SK-N-SH treated with all-trans-retinoic acid at 6 μM for 48 hours (cell line): Measurements from ENCODE around the gene GPR31.

Experiments used
- ATAC-seq: fragments of 200-7000 bp; cut with Tn5 transposase; 3 replicates; pipeline ENCODE4 v1.9.1; 2020; ENCODE audit warnings: mild to moderate bottlenecking, moderate library complexity
- ARNTL ChIP-seq: fragments of 450-650 bp; formaldehyde crosslinking; IDR thresholded peaks from 2 replicates; pipeline ENCODE4 v1.5.0; 2020; ENCODE audit warnings: low read depth, mild to moderate bottlenecking, moderate library complexity, borderline replicate concordance
- BACH2 ChIP-seq: fragments of 250-450 bp; sonication (Bioruptor Pico); IDR thresholded peaks from 2 replicates; pipeline ENCODE4 v1.9.0; 2021; ENCODE audit warnings: mild to moderate bottlenecking, borderline replicate concordance
- CREB5 ChIP-seq: fragments of 250-450 bp; sonication (Bioruptor Pico); IDR thresholded peaks from 2 replicates; pipeline ENCODE4 v1.5.1; 2020; ENCODE audit warnings: low read depth, mild to moderate bottlenecking, moderate library complexity
- CSDC2 ChIP-seq: fragments of 250-450 bp; sonication (Bioruptor Pico); IDR thresholded peaks from 2 replicates; pipeline ENCODE4 v1.5.0; 2020; ENCODE audit warnings: mild to moderate bottlenecking, moderate library complexity
- CSRNP3 ChIP-seq: fragments of 250-450 bp; sonication (Bioruptor Pico); IDR thresholded peaks from 2 replicates; pipeline ENCODE4 v1.5.1; 2021; ENCODE audit warnings: mild to moderate bottlenecking, moderate library complexity
- ESRRG ChIP-seq: fragments of 250-450 bp; sonication (Bioruptor Pico); IDR thresholded peaks from 2 replicates; pipeline ENCODE4 v1.6.1; 2021; ENCODE audit warnings: mild to moderate bottlenecking
- ISL1 ChIP-seq: fragments of 250-450 bp; sonication (Bioruptor Pico); IDR thresholded peaks from 2 replicates; pipeline ENCODE4 v2.1.2; 2022; ENCODE audit warnings: mild to moderate bottlenecking, moderate library complexity
- OSR1 ChIP-seq: fragments of 250-450 bp; sonication (Bioruptor Pico); IDR thresholded peaks from 2 replicates; pipeline ENCODE4 v1.8.0; 2022; ENCODE audit warnings: moderate library complexity, mild to moderate bottlenecking, inconsistent platforms
- PATZ1 ChIP-seq: fragments of 250-450 bp; sonication (Bioruptor Pico); IDR thresholded peaks from 2 replicates; pipeline ENCODE4 v1.8.0; 2020; ENCODE audit warnings: mild to moderate bottlenecking, moderate library complexity, borderline replicate concordance
- POU6F1 ChIP-seq: fragments of 250-450 bp; sonication (Bioruptor Pico); IDR thresholded peaks from 2 replicates; pipeline ENCODE4 v1.8.0; 2021; ENCODE audit warnings: low read depth, mild to moderate bottlenecking, moderate library complexity, borderline replicate concordance
- PPARA ChIP-seq: fragments of 250-450 bp; sonication (Bioruptor Pico); IDR thresholded peaks from 2 replicates; pipeline ENCODE4 v1.5.0; 2020; ENCODE audit warnings: mild to moderate bottlenecking, borderline replicate concordance
- RARB ChIP-seq: fragments of 250-450 bp; sonication (Bioruptor Pico); IDR thresholded peaks from 2 replicates; pipeline ENCODE4 v1.8.0; 2021; ENCODE audit warnings: mild to moderate bottlenecking, moderate library complexity
- SNAI2 ChIP-seq: fragments of 250-450 bp; sonication (Bioruptor Pico); IDR thresholded peaks from 2 replicates; pipeline ENCODE4 v1.5.0; 2020; ENCODE audit warnings: mild to moderate bottlenecking, moderate library complexity
- TCF4 ChIP-seq: fragments of 250-450 bp; sonication (Bioruptor Pico); IDR thresholded peaks from 2 replicates; pipeline ENCODE4 v1.8.0; 2021; ENCODE audit warnings: mild to moderate bottlenecking, moderate library complexity, borderline replicate concordance
- TOX ChIP-seq: fragments of 250-450 bp; sonication (Bioruptor Pico); IDR thresholded peaks from 2 replicates; pipeline ENCODE4 v1.8.0; 2021; ENCODE audit warnings: mild to moderate bottlenecking, moderate library complexity, borderline replicate concordance
- TSHZ2 ChIP-seq: fragments of 250-450 bp; sonication (Bioruptor Pico); IDR thresholded peaks from 2 replicates; pipeline ENCODE4 v1.5.0; 2020; ENCODE audit warnings: mild to moderate bottlenecking, moderate library complexity
- ZC3H10 ChIP-seq: fragments of 250-450 bp; sonication (Bioruptor Pico); IDR thresholded peaks from 2 replicates; pipeline ENCODE4 v1.5.1; 2021; ENCODE audit warnings: mild to moderate bottlenecking, moderate library complexity
- ZFP3 ChIP-seq: fragments of 250-450 bp; sonication (Bioruptor Pico); IDR thresholded peaks from 2 replicates; pipeline ENCODE4 v1.5.0; 2020; ENCODE audit warnings: mild to moderate bottlenecking, moderate library complexity
- ZFP30 ChIP-seq: fragments of 450-650 bp; formaldehyde crosslinking; IDR thresholded peaks from 2 replicates; pipeline ENCODE4 v1.5.0; 2022; ENCODE audit warnings: mild to moderate bottlenecking, moderate library complexity
- ZNF565 ChIP-seq: fragments of 450-650 bp; formaldehyde crosslinking; conservative IDR thresholded peaks from 2 replicates; pipeline ENCODE4 v1.5.0; 2020; ENCODE audit warnings: low read depth, mild to moderate bottlenecking, moderate library complexity
- ZNF70 ChIP-seq: fragments of 450-650 bp; formaldehyde crosslinking; IDR thresholded peaks from 2 replicates; pipeline ENCODE4 v1.5.0; 2020; ENCODE audit warnings: mild to moderate bottlenecking, moderate library complexity
- ZNF8 ChIP-seq: fragments of 450-650 bp; formaldehyde crosslinking; IDR thresholded peaks from 2 replicates; pipeline ENCODE4 v1.5.0; 2020; ENCODE audit warnings: mild to moderate bottlenecking, moderate library complexity

GPR31 gene

GRCh38 chr6:167125410-167125809 lies 32.4 kb downstream of the GPR31 start:
- TF ChIP-seq ZNF70 (CRISPR knock-in tag): no peak
- no peak for TF ChIP-seq ESRRG (CRISPR knock-in tag)
- no peak for TF ChIP-seq CREB5
- no peak for TF ChIP-seq ZFP3 (CRISPR knock-in tag)
- no peak for TF ChIP-seq SNAI2
- no peak for TF ChIP-seq CSDC2
- no peak for TF ChIP-seq ZNF8 (CRISPR knock-in tag)
- TF ChIP-seq ZFP30 (CRISPR knock-in tag): no peak
- TF ChIP-seq ZC3H10 (CRISPR knock-in tag): no peak
- TF ChIP-seq POU6F1 (CRISPR knock-in tag): no peak
- TF ChIP-seq ZNF565: no peak
- no peak for TF ChIP-seq ISL1 (CRISPR knock-in tag)
- TF ChIP-seq TSHZ2: no peak
- no peak for TF ChIP-seq TOX
- no peak for TF ChIP-seq PATZ1 (CRISPR knock-in tag)
- no peak for TF ChIP-seq CSRNP3 (CRISPR knock-in tag)
- no peak for TF ChIP-seq TCF4 (CRISPR knock-in tag)
- TF ChIP-seq PPARA (CRISPR knock-in tag): no peak
- no peak for TF ChIP-seq RARB
- TF ChIP-seq BACH2 (CRISPR knock-in tag): no peak
- no peak for ATAC-seq

GRCh38 chr6:167124753-167125152 lies 33.0 kb downstream of the GPR31 start:
- TF ChIP-seq POU6F1 (CRISPR knock-in tag) (no peak), RARB (no peak), TSHZ2 (no peak), ZNF8 (CRISPR knock-in tag) (no peak), CREB5 (no peak), PPARA (CRISPR knock-in tag) (no peak), ESRRG (CRISPR knock-in tag) (no peak), ZNF565 (no peak), ZNF70 (CRISPR knock-in tag) (no peak), SNAI2 (no peak), CSRNP3 (CRISPR knock-in tag) (no peak), ZFP3 (CRISPR knock-in tag) (no peak), OSR1 (no peak), ZC3H10 (CRISPR knock-in tag) (no peak), ZFP30 (CRISPR knock-in tag) (no peak), CSDC2 (no peak), ARNTL (no peak), TCF4 (CRISPR knock-in tag) (no peak)
- ATAC-seq: no peak
